Keratinocyte (primary cell): ENCODE results near the gene CD27. TPM values are rescaled to one million over a fixed set of nuclear protein-coding genes. Genes with fewer than 3 reads are reported as not detected.

Experiments used
- DNase-seq: peaks from one replicate; pipeline ENCODE4 v3.0.0-alpha.2; 2011; ENCODE audit warnings: low read depth, missing footprints, low spot score
- FAIRE-seq: peaks from 2 replicates; lab custom pipeline; 2011; peaks lifted over from hg19 to GRCh38; lab: Jason Lieb, UNC
- H2AFZ ChIP-seq: 2 replicates; pipeline ENCODE4 v1.6.0; 2012; ENCODE audit warnings: low read length, control low read depth, inconsistent platforms; ENCODE audit not compliant: control insufficient read depth
- H3K27ac ChIP-seq: 2 replicates; pipeline ENCODE4 v1.5.1; 2011; ENCODE audit warnings: low read length; ENCODE audit not compliant: control insufficient read depth, insufficient read depth
- H3K27me3 ChIP-seq: 3 replicates; pipeline ENCODE4 v1.6.0; 2011; ENCODE audit warnings: low read length; ENCODE audit not compliant: control insufficient read depth, insufficient read depth; ENCODE audit errors: extremely low read depth
- H3K36me3 ChIP-seq, 2 experiments: 2 replicates in 1 of 2; 3 replicates in 1 of 2; pipeline ENCODE4 v1.5.1; 2011; ENCODE audit warnings: low read length in 2 of 2, mild to moderate bottlenecking in 1 of 2; ENCODE audit not compliant: control insufficient read depth in 2 of 2, insufficient read depth in 2 of 2; ENCODE audit errors: extremely low read depth in 1 of 2
- H3K4me1 ChIP-seq: 3 replicates; pipeline ENCODE4 v1.5.1; 2011; ENCODE audit warnings: low read length; ENCODE audit not compliant: control insufficient read depth, insufficient read depth; ENCODE audit errors: extremely low read depth
- H3K4me2 ChIP-seq: 3 replicates; pipeline ENCODE4 v1.6.0; 2011; ENCODE audit warnings: low read depth, low read length; ENCODE audit not compliant: control insufficient read depth, insufficient read depth; ENCODE audit errors: extremely low read depth
- H3K4me3 ChIP-seq, 3 experiments: fragments of 200-600 bp in 1 of 3; sonication (generic) in 1 of 3; 2 replicates in 2 of 3; 3 replicates in 1 of 3; pipeline ENCODE4 v1.5.1; 2011 to 2016; ENCODE audit warnings: low read length in 3 of 3, mild to moderate bottlenecking in 3 of 3, control low read depth in 2 of 3, inconsistent platforms in 1 of 3, low read depth in 1 of 3, mixed read lengths in 1 of 3, mixed run types in 1 of 3, moderate library complexity in 1 of 3; ENCODE audit not compliant: control insufficient read depth in 2 of 3, insufficient read depth in 2 of 3; ENCODE audit errors: extremely low read depth in 1 of 3
- H3K79me2 ChIP-seq: 2 replicates; pipeline ENCODE4 v1.6.0; 2012; ENCODE audit warnings: low read length; ENCODE audit not compliant: control insufficient read depth, insufficient read depth
- H3K9ac ChIP-seq: 3 replicates; pipeline ENCODE4 v1.6.0; 2011; ENCODE audit warnings: low read length; ENCODE audit not compliant: control insufficient read depth, insufficient read depth; ENCODE audit errors: extremely low read depth
- H3K9me1 ChIP-seq: 3 replicates; pipeline ENCODE4 v1.6.0; 2011; ENCODE audit warnings: low read length; ENCODE audit not compliant: control insufficient read depth, insufficient read depth; ENCODE audit errors: extremely low read depth
- H3K9me3 ChIP-seq: 2 replicates; pipeline ENCODE4 v1.5.1; 2012; ENCODE audit warnings: low read depth, low read length; ENCODE audit not compliant: control insufficient read depth
- H4K20me1 ChIP-seq: 3 replicates; pipeline ENCODE4 v1.6.0; 2011; ENCODE audit warnings: low read length; ENCODE audit not compliant: control insufficient read depth, insufficient read depth; ENCODE audit errors: extremely low read depth
- EZH2 ChIP-seq: IDR thresholded peaks from one replicate; pipeline ENCODE4 v1.6.1; 2012; ENCODE audit warnings: inconsistent platforms, mild to moderate bottlenecking, low read length, moderate library complexity
- dilution Hi-C: fragments of 300-500 bp; cut with MboI; formaldehyde crosslinking; loops from one replicate; pipeline ENCODE4 v1.7.0; 2020; ENCODE audit warnings: low sequenced_read_pairs; ENCODE audit not compliant: extremely low pct_ligation_motif_present
- polyA plus RNA-seq, 5 experiments: library from polyadenylated mRNA; depleted of rRNA in 3 of 5; stranded (reverse) in 3 of 5; stranded (forward) in 1 of 5; unstranded in 1 of 5; fragments of >200 nt; gene quantifications; 1 replicate in 1 of 5; 2 replicates in 3 of 5; 3 replicates in 1 of 5; pipeline versions ENCODE4 v1.2.1 to v1.2.3, GENCODE V29; 2011 to 2012; ENCODE audit warnings: missing spikeins in 2 of 5, low read depth in 1 of 5, low replicate concordance in 1 of 5
- TF ChIP-seq, protein P1 (sequence below), 3 experiments: IDR thresholded peaks in 1 of 3; conservative IDR thresholded peaks in 1 of 3; optimal IDR thresholded peaks in 1 of 3; 2 replicates in 2 of 3; 3 replicates in 1 of 3; pipeline versions ENCODE3 to v1.5.1; 2011; ENCODE audit warnings: low read length in 3 of 3, mild to moderate bottlenecking in 3 of 3, moderate library complexity in 2 of 3, control low read depth in 1 of 3, inconsistent platforms in 1 of 3; ENCODE audit not compliant: insufficient read depth in 2 of 3; ENCODE audit errors: extremely low read depth in 1 of 3

Gene CD27
- polyA plus RNA-seq, 1 donor (not counting 4 experiments of a cell fraction or from before 2014, with no cell fraction given), result not detected

DNA sequence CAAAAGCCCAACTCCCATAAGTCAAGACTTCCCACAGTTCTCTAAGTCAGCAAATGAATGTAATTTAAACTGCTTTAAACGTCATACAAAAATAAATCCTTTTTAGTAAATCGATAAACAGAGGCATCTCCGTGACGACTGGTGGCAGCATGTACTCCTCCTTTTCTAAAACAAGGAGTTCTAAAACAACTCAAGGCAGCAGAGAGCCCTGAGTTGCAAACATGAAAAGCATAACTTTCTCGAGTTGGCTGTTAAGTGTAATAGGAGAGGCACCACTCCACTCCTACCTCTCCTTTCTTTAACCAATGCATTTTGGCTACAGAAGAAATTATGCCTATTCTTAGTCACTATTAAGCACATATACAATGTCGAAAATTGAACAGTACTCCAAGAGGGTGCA, 38.8 kb upstream of the CD27 start:
- Histone ChIP-seq H3K79me2 (no peaks in the 10 kb centered on the region), H3K4me3 (no peak overlapping the region), H4K20me1 (no peaks in the 10 kb centered on the region), H3K4me2 (no peak overlapping the region), H3K27ac (no peak overlapping the region), H3K36me3 (no peaks in the 10 kb centered on the region), H3K9ac (no peak overlapping the region), H2AFZ (no peak overlapping the region), H3K27me3 (no peaks in the 10 kb centered on the region), H3K9me1 (no peaks in the 10 kb centered on the region), H3K9me3 (no peaks in the 10 kb centered on the region), H3K4me1 (no peaks in the 10 kb centered on the region)
- no peak for FAIRE-seq
- DNase-seq, result no peak
- TF ChIP-seq, protein P1, sequence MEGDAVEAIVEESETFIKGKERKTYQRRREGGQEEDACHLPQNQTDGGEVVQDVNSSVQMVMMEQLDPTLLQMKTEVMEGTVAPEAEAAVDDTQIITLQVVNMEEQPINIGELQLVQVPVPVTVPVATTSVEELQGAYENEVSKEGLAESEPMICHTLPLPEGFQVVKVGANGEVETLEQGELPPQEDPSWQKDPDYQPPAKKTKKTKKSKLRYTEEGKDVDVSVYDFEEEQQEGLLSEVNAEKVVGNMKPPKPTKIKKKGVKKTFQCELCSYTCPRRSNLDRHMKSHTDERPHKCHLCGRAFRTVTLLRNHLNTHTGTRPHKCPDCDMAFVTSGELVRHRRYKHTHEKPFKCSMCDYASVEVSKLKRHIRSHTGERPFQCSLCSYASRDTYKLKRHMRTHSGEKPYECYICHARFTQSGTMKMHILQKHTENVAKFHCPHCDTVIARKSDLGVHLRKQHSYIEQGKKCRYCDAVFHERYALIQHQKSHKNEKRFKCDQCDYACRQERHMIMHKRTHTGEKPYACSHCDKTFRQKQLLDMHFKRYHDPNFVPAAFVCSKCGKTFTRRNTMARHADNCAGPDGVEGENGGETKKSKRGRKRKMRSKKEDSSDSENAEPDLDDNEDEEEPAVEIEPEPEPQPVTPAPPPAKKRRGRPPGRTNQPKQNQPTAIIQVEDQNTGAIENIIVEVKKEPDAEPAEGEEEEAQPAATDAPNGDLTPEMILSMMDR (optimal IDR thresholded peaks at IDR 0.05 in 1 of 3, IDR thresholded peaks at IDR 0.05 in 1 of 3, conservative IDR thresholded peaks at IDR 0.05 in 1 of 3; ENCODE audit: extremely low read depth in 1 of 3, insufficient read depth in 2 of 3, low read length in 3 of 3), result no peak
- no peak for TF ChIP-seq EZH2
- dilution Hi-C loops, result no loop called here

DNA sequence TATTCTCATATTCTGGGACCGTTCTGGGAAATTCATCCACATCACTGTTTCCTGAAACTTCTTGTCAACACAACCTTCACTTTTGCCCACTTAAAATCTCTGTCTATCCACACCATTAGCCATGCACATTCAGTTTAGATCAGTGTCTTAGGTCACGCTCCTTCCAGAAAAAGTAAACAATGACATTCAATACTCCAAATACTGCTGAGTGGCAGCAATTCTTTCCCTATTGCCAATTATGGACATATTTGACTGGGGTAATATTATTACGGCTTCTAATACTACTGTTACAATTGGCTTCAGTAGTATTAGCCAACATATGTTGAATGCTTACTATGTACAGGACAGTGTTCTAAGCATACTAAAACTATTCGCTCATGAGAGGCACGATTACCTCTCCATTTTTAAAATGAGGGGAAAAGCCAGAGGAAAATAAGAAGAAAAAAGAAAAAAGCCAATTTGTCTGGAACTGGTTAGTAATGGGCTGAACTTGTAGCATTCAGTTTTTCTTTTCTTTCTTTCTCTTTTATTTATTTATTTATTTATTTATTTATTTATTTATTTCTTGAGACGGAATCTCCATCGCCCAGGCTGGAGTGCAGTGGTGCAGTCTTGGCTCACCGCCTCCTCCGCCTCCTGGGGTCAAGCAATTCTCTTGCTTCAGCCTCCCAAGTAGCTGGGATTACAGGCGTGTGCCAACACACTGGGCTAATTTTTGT, 37.4 kb upstream of the CD27 start:
- peaks cover 0 to 3% of the 10 kb centered on the region in 2 experiments for H3K36me3 ChIP-seq
- no peak overlapping the region for H3K4me2 ChIP-seq
- no peak overlapping the region for H2AFZ ChIP-seq
- H3K4me3 ChIP-seq, result no peak overlapping the region
- no peak overlapping the region for H3K9ac ChIP-seq
- TF ChIP-seq, protein P1 (optimal IDR thresholded peaks at IDR 0.05 in 1 of 3, IDR thresholded peaks at IDR 0.05 in 1 of 3, conservative IDR thresholded peaks at IDR 0.05 in 1 of 3; ENCODE audit: extremely low read depth in 1 of 3, insufficient read depth in 2 of 3, low read length in 3 of 3), result no peak
- no peak for TF ChIP-seq EZH2
- no peaks in the 10 kb centered on the region for H4K20me1 ChIP-seq
- no peak for DNase-seq
- no peaks in the 10 kb centered on the region for H3K79me2 ChIP-seq
- H3K27ac ChIP-seq, result no peak overlapping the region
- H3K9me1 ChIP-seq, result no peaks in the 10 kb centered on the region
- no peak for FAIRE-seq
- dilution Hi-C loops, result no loop called here
- H3K4me1 ChIP-seq, result no peaks in the 10 kb centered on the region
- H3K27me3 ChIP-seq, result no peaks in the 10 kb centered on the region
- H3K9me3 ChIP-seq, result no peaks in the 10 kb centered on the region
